ENCODE measurements around the gene PAN2.
A peak's percentile ranks its signal among the peaks of the same experiment; 100 is the strongest.
"Not testable (repeated sequence)": the region's sequence is repeated elsewhere in the genome, so short reads cannot be mapped to it uniquely, and the experiment has no call there.

PAN2 gene

DNA sequence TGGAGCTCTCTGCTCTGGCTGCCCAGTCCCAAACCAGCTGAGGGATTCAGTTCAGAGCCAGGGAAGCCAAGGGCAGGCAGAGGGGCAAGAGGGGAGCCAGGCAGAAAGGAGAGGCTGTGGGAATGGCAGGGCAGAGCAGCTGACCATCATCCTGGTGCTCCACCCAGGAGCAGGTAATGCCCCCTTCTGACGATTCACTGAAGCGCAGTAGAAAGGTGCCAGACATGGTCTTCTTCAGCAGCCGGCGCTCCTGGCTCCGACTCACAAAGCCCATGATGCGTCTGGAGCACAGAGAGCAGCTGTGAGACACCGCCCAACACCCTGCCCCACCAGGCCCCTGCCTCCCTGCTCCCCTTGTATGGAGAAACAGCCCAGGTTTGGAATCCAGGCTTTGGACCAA lies 12.9 kb upstream of the PAN2 start:
- Histone ChIP-seq H3K36me3 (ENCODE audit: low read length) (peaks cover 12% of the 10 kb centered on the region; the same call in 1 of the 2 replicates), H3K4me3 (ENCODE audit: insufficient read depth, low read length, poor library complexity, severe bottlenecking) (no peak overlapping the region), H3K9ac (ENCODE audit: low read length) (no peak overlapping the region), H3K79me2 (ENCODE audit: insufficient read depth, low read length) (no peaks in the 10 kb centered on the region), H3K9me3 (ENCODE audit: insufficient read depth, low read length) (no peaks in the 10 kb centered on the region), H3K27me3 (ENCODE audit: low read length) (no peaks in the 10 kb centered on the region), H3K27ac (ENCODE audit: low read depth, low read length) (no peak overlapping the region), H3K9me2 (replicated peaks; ENCODE audit: insufficient read depth, low read length) (no peaks in the 10 kb centered on the region), H2AFZ (ENCODE audit: low read depth, low read length, severe bottlenecking) (no peak overlapping the region), H3K4me2 (ENCODE audit: low read depth, low read length, poor library complexity, severe bottlenecking) (no peak overlapping the region), H4K20me1 (ENCODE audit: low read depth, low read length) (no peaks in the 10 kb centered on the region), H3F3A (ENCODE audit: insufficient read depth) (no peaks in the 10 kb centered on the region)
- TF ChIP-seq EZH2phosphoT487 (conservative IDR thresholded peaks at IDR 0.05; ENCODE audit: low read length) = no peak
- TF ChIP-seq, protein P1, sequence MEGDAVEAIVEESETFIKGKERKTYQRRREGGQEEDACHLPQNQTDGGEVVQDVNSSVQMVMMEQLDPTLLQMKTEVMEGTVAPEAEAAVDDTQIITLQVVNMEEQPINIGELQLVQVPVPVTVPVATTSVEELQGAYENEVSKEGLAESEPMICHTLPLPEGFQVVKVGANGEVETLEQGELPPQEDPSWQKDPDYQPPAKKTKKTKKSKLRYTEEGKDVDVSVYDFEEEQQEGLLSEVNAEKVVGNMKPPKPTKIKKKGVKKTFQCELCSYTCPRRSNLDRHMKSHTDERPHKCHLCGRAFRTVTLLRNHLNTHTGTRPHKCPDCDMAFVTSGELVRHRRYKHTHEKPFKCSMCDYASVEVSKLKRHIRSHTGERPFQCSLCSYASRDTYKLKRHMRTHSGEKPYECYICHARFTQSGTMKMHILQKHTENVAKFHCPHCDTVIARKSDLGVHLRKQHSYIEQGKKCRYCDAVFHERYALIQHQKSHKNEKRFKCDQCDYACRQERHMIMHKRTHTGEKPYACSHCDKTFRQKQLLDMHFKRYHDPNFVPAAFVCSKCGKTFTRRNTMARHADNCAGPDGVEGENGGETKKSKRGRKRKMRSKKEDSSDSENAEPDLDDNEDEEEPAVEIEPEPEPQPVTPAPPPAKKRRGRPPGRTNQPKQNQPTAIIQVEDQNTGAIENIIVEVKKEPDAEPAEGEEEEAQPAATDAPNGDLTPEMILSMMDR (IDR thresholded peaks at IDR 0.05; ENCODE audit: insufficient read depth, low read length, poor library complexity, severe bottlenecking) = no peak

GRCh38 chr12:56342290-56342689 lies 8.5 kb upstream of the PAN2 start:
- not testable (repeated sequence) for H3K9ac ChIP-seq (ENCODE audit: low read length); H3K9me3 ChIP-seq (ENCODE audit: insufficient read depth, low read length); H2AFZ ChIP-seq (ENCODE audit: low read depth, low read length, severe bottlenecking); H3K4me3 ChIP-seq (ENCODE audit: insufficient read depth, low read length, poor library complexity, severe bottlenecking); H3K4me2 ChIP-seq (ENCODE audit: low read depth, low read length, poor library complexity, severe bottlenecking); H3K27me3 ChIP-seq (ENCODE audit: low read length); H4K20me1 ChIP-seq (ENCODE audit: low read depth, low read length); H3K9me2 ChIP-seq (replicated peaks; ENCODE audit: insufficient read depth, low read length); H3K27ac ChIP-seq (ENCODE audit: low read depth, low read length); H3K36me3 ChIP-seq (ENCODE audit: low read length); H3K79me2 ChIP-seq (ENCODE audit: insufficient read depth, low read length)
- peaks cover 16% of the 10 kb centered on the region for H3F3A ChIP-seq (ENCODE audit: insufficient read depth)

DNA sequence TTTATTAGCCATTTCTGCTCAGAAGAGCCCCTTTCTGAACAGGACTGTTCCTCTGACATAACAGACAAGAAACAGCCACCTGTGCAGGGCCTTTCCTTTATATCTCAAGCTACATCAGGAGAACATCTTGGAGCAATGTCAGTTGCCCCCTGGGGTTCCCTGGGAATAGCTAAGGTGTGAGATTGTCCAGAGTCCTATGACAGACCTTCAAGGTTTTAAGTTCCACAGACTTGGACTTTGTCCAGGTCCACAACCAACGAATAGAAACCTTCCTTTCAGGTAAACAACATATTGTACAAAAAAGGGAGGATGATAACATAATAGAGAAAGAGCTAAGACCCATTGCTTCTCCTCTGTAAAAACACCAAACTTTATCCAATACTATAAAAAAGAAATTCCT lies 7.8 kb upstream of the PAN2 start:
- no peak overlapping the region for H3K4me3 ChIP-seq (ENCODE audit: insufficient read depth, low read length, poor library complexity, severe bottlenecking)
- H3F3A ChIP-seq (ENCODE audit: insufficient read depth) = peaks cover 19% of the 10 kb centered on the region
- no peaks in the 10 kb centered on the region for H3K9me3 ChIP-seq (ENCODE audit: insufficient read depth, low read length)
- no peaks in the 10 kb centered on the region for H4K20me1 ChIP-seq (ENCODE audit: low read depth, low read length)
- no peaks in the 10 kb centered on the region for H3K9me2 ChIP-seq (replicated peaks; ENCODE audit: insufficient read depth, low read length)
- H3K27me3 ChIP-seq (ENCODE audit: low read length) = no peaks in the 10 kb centered on the region
- H3K36me3 ChIP-seq (ENCODE audit: low read length) = no peaks in the 10 kb centered on the region
- H3K9ac ChIP-seq (ENCODE audit: low read length) = no peak overlapping the region
- H3K4me2 ChIP-seq (ENCODE audit: low read depth, low read length, poor library complexity, severe bottlenecking) = no peak overlapping the region
- no peaks in the 10 kb centered on the region for H3K79me2 ChIP-seq (ENCODE audit: insufficient read depth, low read length)
- peak overlapping the region; percentile 9; the same call in 1 of the 2 replicates for H3K27ac ChIP-seq (ENCODE audit: low read depth, low read length)
- no peak overlapping the region for H2AFZ ChIP-seq (ENCODE audit: low read depth, low read length, severe bottlenecking)
- no peak for TF ChIP-seq EZH2phosphoT487 (conservative IDR thresholded peaks at IDR 0.05; ENCODE audit: low read length)
- TF ChIP-seq, protein P1 (IDR thresholded peaks at IDR 0.05; ENCODE audit: insufficient read depth, low read length, poor library complexity, severe bottlenecking) = no peak

- Histone ChIP-seq H3K4me2 (ENCODE audit: low read depth, low read length, poor library complexity, severe bottlenecking) (peak overlapping the region; percentile 51), H3K9me3 (ENCODE audit: insufficient read depth, low read length) (no peaks in the 10 kb centered on the region), H3K9me2 (replicated peaks; ENCODE audit: insufficient read depth, low read length) (no peaks in the 10 kb centered on the region), H2AFZ (ENCODE audit: low read depth, low read length, severe bottlenecking) (peak overlapping the region; percentile 44), H4K20me1 (ENCODE audit: low read depth, low read length) (no peaks in the 10 kb centered on the region), H3K36me3 (ENCODE audit: low read length) (no peaks in the 10 kb centered on the region), H3K79me2 (ENCODE audit: insufficient read depth, low read length) (no peaks in the 10 kb centered on the region), H3K27ac (ENCODE audit: low read depth, low read length) (peak overlapping the region; percentile 69), H3K4me3 (ENCODE audit: insufficient read depth, low read length, poor library complexity, severe bottlenecking) (peak overlapping the region; percentile 11), H3K9ac (ENCODE audit: low read length) (peak overlapping the region; percentile 54), H3F3A (ENCODE audit: insufficient read depth) (peaks cover 27% of the 10 kb centered on the region), H3K27me3 (ENCODE audit: low read length) (no peaks in the 10 kb centered on the region)
- no peak for TF ChIP-seq EZH2phosphoT487 (conservative IDR thresholded peaks at IDR 0.05; ENCODE audit: low read length)
- TF ChIP-seq, protein P1 (IDR thresholded peaks at IDR 0.05; ENCODE audit: insufficient read depth, low read length, poor library complexity, severe bottlenecking) = no peak
Measured at GRCh38 chr12:56339158-56339422, 5.3 kb upstream of the PAN2 start.

Measured in SU-DHL-6 (cell line).